Esophagus squamous epithelium (tissue), 4 donors: ENCODE results near the gene SLC2A13.

ENCODE experiments used
- CTCF ChIP-seq, 6 experiments: fragments of 450-650 bp in 4 of 6; fragments of 200-600 bp in 2 of 6; sonication (generic) in 2 of 6; IDR thresholded peaks; one replicate each; pipeline ENCODE4 v1.5.1; 2016 to 2019; ENCODE audit warnings: antibody characterized with exemption in 6 of 6, mild to moderate bottlenecking in 4 of 6, moderate library complexity in 4 of 6
- POLR2A ChIP-seq, 4 donors: fragments of 450-650 bp; IDR thresholded peaks; one replicate each; pipeline ENCODE4 v1.6.1; 2017; ENCODE audit warnings: antibody characterized with exemption in 4 of 4, mild to moderate bottlenecking in 4 of 4, moderate library complexity in 3 of 4

GRCh38 chr12:39966721-39967120 is 139.2 kb downstream of the SLC2A13 start:
- TF ChIP-seq CTCF (IDR thresholded peaks at IDR 0.05) (no peak), POLR2A (IDR thresholded peaks at IDR 0.05) (no peak)
